ENCODE results near the gene MACF1.

The MACF1 gene

DNA sequence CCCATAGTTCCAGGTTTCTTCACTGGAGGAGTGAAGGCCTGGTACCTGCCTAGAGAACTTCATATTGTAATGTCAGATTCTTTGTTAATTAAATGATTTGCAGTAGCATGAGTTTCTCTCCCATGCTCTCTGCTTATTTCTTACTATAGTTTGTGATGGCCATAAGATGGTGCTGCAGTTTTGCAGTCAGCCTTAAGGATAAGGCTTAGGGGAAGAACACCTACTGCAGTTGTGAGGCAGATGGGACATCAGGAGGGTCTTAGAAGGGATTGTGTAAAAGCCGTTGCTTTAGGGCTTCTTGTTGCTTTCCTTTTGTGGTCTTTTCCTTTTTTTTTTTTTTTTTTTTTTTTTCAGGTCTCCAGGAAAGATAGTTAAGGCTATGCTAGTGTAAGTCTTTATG, 61.8 kb downstream of the MACF1 start:
- DNase-seq: no peak

- DNase-seq: no peak
Observed at GRCh38 chr1:39266792-39267191, 62.3 kb downstream of the MACF1 start.

DNA sequence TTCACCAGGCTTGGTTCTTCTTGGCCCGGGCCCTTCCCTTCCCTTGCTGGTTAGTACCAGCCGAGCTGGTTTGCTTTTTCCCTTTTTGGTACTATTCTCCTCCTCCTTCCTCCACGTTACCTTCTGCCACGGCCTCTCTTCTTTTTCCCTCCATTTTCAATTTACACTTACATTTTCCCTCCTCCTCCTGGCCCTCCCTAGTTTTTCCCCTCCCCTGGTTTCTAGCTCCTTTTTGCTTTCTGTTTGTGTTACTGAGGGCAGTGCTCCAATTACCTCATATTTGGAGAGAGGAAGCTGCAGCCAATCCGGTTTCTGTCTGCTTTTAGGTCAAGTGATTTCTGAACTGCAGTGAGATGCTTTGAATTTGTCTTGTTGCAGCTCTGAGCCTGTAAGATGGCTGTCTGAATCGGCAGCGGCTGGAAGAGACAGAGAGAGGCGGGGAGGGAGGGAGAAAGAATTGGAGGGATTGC, 63.7 kb downstream of the MACF1 start:
- no peak for DNase-seq

DNA sequence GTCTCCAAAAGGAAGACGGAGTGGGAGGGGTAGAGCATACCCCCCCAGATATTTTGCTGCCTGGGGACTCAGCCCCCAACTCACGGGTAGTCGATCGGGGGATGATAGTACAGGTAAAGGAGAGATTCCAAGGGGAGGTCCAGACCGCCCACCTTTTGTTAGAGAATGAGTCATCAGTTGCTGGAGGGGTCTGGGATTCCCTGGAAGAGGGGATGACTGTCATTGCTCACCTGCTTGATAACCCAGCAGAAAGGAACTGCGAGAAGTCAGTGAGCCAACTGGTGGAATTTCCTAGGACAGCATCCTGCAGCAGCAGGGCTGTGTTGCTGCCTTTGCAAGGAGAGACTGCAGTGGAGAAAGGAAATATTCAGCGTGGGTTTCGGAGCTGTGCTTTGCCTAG, 64.4 kb downstream of the MACF1 start:
- no peak for DNase-seq

GRCh38 chr1:39269349-39269748, 64.9 kb downstream of the MACF1 start:
- no peak for DNase-seq

GRCh38 chr1:39269791-39270342, 65.4 kb downstream of the MACF1 start:
- no peak for DNase-seq

DNA sequence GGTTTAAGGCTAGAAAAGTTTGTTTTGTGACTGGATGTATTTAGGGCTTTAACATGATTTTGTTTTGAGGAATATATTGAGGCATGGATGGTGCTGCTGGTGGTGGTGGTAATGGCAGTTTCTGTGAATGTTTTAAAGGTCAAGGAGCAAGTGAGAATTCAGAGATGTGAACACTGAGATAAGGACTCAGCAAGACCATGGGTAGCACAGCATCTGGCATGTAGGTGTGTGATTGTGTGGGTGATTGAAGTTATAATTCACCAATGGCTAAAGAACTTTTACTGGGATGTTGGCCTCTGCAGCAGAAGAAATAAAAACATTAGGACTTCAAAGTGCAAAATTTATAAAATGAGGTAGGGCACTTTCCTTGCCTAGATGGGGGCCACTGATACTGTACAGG, 65.9 kb downstream of the MACF1 start:
- DNase-seq: no peak

GRCh38 chr1:39272027-39272797, 67.7 kb downstream of the MACF1 start:
- no peak for DNase-seq

GRCh38 chr1:39272798-39273469, 68.4 kb downstream of the MACF1 start:
- DNase-seq: no peak

- DNase-seq: no peak
Observed at GRCh38 chr1:39275836-39276507, 71.5 kb downstream of the MACF1 start.

DNA sequence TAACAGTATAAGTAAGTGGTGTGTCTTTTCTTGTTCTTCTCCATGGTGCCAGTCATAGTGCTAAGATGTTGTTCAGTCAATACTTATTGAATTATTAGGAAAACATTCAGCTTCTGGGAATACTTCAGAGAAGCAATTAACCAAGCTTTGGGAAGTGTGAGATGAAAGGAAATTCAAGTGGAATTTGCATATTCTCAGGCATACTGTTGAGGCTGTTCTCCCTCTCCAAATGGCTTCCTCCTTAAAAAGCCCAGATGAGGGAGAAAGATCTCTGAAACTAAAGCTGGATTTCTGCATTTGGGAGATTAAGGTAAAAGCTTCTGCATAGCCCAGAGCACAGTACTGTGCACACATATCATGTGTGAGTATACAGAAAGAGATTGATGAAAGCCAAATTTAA, 73.4 kb downstream of the MACF1 start:
- no peak for DNase-seq

- no peak for DNase-seq
Observed at GRCh38 chr1:39282537-39283216, 78.2 kb downstream of the MACF1 start.

- no peak for DNase-seq
Observed at GRCh38 chr1:39283858-39284257, 79.4 kb downstream of the MACF1 start.

- DNase-seq: no peak
Observed at GRCh38 chr1:39287541-39287940, 83.0 kb downstream of the MACF1 start.

GRCh38 chr1:39288735-39289465, 84.4 kb downstream of the MACF1 start:
- no peak for DNase-seq

DNA sequence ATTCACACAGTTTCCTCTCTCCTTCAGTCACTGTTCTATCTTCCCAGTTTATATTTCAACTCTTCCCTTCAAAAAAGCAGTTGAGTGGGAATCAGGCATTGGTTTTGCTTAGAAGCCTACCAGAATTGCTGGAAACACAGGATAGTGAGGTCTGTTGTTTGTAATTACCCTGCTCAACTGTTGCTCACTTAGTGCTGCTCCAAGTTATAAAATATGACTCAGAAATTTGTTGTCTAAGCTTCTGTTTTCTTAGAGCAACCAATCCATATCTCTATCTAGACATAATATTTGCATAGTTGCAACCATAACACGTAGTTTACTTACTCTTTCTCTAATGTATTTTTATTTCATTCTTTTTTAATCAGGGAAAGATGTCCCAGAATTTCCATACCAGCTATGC, 87.9 kb downstream of the MACF1 start:
- DNase-seq: no peak

DNA sequence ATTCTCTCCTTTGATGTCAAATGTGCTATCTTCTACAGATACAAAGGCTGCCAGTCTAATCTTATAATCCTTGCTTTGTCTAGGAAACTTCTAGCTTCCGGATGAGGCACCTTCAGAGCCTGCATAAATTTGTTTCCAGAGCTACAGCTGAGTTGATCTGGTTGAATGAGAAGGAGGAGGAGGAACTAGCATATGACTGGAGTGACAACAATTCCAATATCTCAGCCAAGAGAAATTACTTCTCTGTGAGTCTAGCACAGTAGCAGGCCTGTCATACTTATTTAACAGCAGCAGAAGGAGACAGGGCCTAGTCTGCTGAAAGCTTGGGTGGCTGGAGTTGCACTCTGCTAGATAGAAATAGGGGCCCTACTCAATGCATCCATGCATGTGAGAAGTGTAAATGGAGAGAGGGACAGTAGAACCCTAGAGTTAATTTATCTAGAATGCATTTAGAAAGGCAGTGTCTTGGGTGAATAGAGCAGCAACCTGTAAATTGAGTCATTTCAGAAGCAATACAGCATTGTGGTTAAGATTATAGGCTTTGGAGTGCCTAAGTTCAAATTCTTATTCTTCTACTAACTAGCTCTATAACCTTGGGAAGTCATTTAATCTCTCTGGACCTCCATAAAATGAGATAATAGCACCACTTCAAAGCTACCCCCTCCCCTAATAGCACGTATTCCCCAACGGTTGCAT, 89.0 kb downstream of the MACF1 start:
- DNase-seq: no peak

- no peak for DNase-seq
Observed at GRCh38 chr1:39294531-39294930, 90.0 kb downstream of the MACF1 start.

GRCh38 chr1:39295901-39296300, 91.4 kb downstream of the MACF1 start:
- DNase-seq: no peak

- no peak for DNase-seq
Observed at GRCh38 chr1:39297551-39297950, 93.1 kb downstream of the MACF1 start.

- no peak for DNase-seq
Observed at GRCh38 chr1:39301606-39302005, 97.1 kb downstream of the MACF1 start.

GRCh38 chr1:39305555-39305954, 101.1 kb downstream of the MACF1 start:
- DNase-seq: no peak

All from stimulated activated CD4-positive, alpha-beta T cell treated with anti-CD3 and anti-CD28 coated beads, Interleukin-2, amount 100 ng/mL, for 48 hours (primary cell).